Nephron (organoid): ENCODE data around the gene MRPL10.
A peak's percentile ranks its signal among the peaks of the same experiment; 100 is the strongest.

ENCODE experiments used
- H3K27ac Mint-ChIP-seq, 3 experiments: 2 replicates each; pipeline ENCODE4 v1.8.0; 2020; ENCODE audit warnings: mixed read lengths in 3 of 3, mild to moderate bottlenecking in 2 of 3, moderate library complexity in 1 of 3
- H3K27me3 Mint-ChIP-seq: 2 replicates; pipeline ENCODE4 v1.8.0; 2021; ENCODE audit warnings: low read depth, mild to moderate bottlenecking, moderate library complexity, mixed read lengths
- H3K36me3 Mint-ChIP-seq: 2 replicates; pipeline ENCODE4 v1.8.0; 2020; ENCODE audit warnings: low read depth, mixed read lengths
- H3K4me1 Mint-ChIP-seq: 2 replicates; pipeline ENCODE4 v1.8.0; 2020; ENCODE audit warnings: mixed read lengths
- H3K4me3 Mint-ChIP-seq, 3 experiments: 2 replicates each; pipeline ENCODE4 v1.8.0; 2020; ENCODE audit warnings: mild to moderate bottlenecking in 3 of 3, mixed read lengths in 3 of 3, moderate library complexity in 2 of 3
- H3K9me3 Mint-ChIP-seq: 2 replicates; pipeline ENCODE4 v1.8.0; 2020; ENCODE audit warnings: mixed read lengths
- TF ChIP-seq, protein P1 (sequence below), 3 experiments: fragments of 200-600 bp; sonication (generic); IDR thresholded peaks; one replicate each; pipeline ENCODE4 v1.5.0; 2021; ENCODE audit warnings: antibody characterized with exemption in 3 of 3; ENCODE audit not compliant: unreplicated experiment in 3 of 3

The MRPL10 gene

DNA sequence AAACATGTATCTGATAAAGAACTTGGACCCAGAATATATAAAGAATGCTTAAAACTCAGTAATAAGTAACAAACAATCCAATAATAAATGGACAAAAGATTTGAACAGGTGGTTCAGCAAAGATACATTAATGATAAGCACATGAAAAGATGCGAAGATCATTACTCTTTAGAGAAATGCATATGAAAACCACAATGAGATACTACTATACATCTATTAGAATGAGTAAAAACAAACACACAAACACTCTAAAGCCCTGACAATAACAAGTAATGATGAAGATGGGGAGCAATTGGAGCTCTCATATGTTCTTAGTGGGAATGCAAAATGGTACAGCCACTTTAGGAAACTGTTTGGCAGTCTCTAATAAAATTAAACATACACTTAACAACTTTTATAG, 38.9 kb downstream of the MRPL10 start:
- H3K27me3 Mint-ChIP-seq = peaks cover 87% of the 10 kb centered on the region
- H3K4me1 Mint-ChIP-seq = no peaks in the 10 kb centered on the region
- no peak overlapping the region for H3K4me3 Mint-ChIP-seq
- no peak overlapping the region for H3K27ac Mint-ChIP-seq
- TF ChIP-seq, protein P1, sequence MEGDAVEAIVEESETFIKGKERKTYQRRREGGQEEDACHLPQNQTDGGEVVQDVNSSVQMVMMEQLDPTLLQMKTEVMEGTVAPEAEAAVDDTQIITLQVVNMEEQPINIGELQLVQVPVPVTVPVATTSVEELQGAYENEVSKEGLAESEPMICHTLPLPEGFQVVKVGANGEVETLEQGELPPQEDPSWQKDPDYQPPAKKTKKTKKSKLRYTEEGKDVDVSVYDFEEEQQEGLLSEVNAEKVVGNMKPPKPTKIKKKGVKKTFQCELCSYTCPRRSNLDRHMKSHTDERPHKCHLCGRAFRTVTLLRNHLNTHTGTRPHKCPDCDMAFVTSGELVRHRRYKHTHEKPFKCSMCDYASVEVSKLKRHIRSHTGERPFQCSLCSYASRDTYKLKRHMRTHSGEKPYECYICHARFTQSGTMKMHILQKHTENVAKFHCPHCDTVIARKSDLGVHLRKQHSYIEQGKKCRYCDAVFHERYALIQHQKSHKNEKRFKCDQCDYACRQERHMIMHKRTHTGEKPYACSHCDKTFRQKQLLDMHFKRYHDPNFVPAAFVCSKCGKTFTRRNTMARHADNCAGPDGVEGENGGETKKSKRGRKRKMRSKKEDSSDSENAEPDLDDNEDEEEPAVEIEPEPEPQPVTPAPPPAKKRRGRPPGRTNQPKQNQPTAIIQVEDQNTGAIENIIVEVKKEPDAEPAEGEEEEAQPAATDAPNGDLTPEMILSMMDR (IDR thresholded peaks at IDR 0.05; ENCODE audit: unreplicated experiment in 3 of 3) = no peak
- H3K9me3 Mint-ChIP-seq = no peaks in the 10 kb centered on the region
- no peaks in the 10 kb centered on the region for H3K36me3 Mint-ChIP-seq

DNA sequence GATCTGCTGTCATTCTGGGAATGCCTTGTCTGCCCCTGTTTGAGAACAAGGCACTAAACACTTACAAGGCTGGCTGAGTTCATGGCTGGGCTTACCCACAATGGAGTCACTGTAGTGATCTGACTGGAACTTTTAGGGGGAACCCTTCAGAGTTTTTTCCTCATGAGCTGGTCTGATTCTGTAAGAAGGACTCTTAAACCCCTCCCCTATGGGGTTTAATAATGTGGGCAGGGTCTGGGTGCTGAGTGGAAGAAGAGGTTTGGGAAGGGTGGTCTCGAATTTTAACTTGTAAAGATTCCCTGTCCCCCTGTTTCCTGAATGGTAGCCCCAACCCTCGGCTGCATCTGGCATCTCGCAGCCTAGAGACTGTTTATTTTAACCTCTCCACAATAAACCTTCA, 40.3 kb downstream of the MRPL10 start:
- Mint-ChIP-seq H3K9me3 (no peaks in the 10 kb centered on the region), H3K4me1 (no peaks in the 10 kb centered on the region), H3K4me3 (no peak overlapping the region), H3K27ac (no peak overlapping the region), H3K27me3 (peaks cover 99% of the 10 kb centered on the region), H3K36me3 (no peaks in the 10 kb centered on the region)
- TF ChIP-seq, protein P1 (IDR thresholded peaks at IDR 0.05; ENCODE audit: unreplicated experiment in 3 of 3) = no peak

DNA sequence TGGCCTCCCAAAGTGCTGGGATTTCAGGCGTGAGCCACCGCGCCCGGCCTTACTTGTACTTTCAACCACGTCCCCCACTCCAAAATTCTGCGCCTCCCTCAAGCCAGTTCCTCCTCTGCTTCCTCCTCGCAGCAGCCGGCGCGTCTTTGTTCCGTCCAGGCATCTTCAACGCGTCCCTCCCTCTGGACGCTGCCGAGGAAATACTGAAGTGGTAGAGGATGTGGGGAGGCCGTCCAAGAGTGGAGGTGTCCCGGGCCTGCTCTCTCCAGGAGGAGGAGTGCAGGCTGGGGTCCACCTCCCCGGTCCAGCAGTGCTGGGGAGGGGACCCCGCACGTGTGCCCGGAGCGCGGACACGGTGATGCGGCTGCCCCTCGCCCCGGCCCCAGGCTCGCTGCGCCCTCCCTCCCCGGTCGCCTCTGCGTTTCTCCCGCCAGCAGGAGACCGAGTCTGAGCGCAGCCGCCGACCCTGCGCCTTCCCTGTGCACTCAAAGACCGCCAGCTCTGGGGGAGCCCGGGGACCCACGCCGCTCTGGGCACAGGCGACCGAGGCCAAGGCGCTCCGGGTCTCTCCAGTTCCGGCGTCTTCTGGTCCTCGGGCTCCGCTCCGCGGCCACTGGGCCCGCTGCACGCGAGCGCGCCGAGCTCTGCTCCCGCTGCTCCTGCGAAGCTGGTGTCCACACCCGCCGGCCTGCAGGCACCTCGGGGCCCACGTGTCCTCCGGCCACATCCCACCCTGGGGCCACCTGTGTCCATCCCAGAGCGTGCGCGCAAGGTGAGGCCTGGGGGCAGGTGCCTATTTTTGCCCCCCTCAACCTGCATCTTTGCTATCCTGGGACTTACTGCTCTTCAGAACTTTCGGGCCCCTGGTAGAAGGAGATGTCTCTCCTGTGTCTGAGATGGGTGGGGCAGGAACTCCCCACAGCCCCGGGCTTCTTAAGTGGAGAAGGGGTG, 41.5 kb downstream of the MRPL10 start:
- Mint-ChIP-seq H3K27ac (no peak overlapping the region), H3K27me3 (peaks cover 95% of the 10 kb centered on the region), H3K4me3 (peak overlapping the region; percentile 8 to 72 (median 56)), H3K9me3 (peaks cover 2% of the 10 kb centered on the region), H3K4me1 (no peaks in the 10 kb centered on the region), H3K36me3 (no peaks in the 10 kb centered on the region)
- TF ChIP-seq, protein P1 (IDR thresholded peaks at IDR 0.05; ENCODE audit: unreplicated experiment in 3 of 3) = peak; percentile 48 to 52 (median 50)

DNA sequence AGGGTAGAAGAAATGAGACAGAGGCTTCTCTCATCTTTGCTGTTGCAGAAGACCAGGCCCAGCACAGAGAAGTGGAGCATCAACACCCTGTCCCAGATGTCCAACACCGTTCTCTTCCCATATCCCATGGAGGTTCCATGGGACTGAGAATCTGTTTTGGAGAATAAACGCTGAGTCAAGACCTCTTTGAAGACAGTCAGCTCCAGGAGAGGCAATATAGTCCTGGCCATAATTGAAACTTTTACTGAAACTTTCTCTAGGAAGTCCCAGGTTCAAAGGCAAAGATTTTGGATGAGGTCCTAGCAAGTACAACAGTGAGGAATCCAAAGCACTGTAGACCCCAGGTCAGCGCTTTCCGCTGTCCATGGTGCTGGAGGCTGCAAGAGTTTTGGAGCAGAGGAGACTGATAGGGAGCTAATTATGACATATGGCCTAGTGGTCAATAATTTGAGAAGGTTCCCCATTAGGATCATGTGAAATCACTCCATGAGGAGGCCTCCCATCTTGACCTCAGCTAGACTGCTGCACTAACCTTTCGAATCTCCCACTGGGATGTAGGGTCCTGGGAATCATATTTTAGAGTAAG, 45.7 kb downstream of the MRPL10 start:
- TF ChIP-seq, protein P1 (IDR thresholded peaks at IDR 0.05; ENCODE audit: unreplicated experiment in 3 of 3) = no peak
- Mint-ChIP-seq H3K4me1 (no peaks in the 10 kb centered on the region), H3K9me3 (peaks cover 2% of the 10 kb centered on the region), H3K27ac (no peak overlapping the region), H3K36me3 (no peaks in the 10 kb centered on the region), H3K27me3 (peaks cover 74% of the 10 kb centered on the region), H3K4me3 (peak overlapping the region in 1 of 3 experiments; percentile 41)

DNA sequence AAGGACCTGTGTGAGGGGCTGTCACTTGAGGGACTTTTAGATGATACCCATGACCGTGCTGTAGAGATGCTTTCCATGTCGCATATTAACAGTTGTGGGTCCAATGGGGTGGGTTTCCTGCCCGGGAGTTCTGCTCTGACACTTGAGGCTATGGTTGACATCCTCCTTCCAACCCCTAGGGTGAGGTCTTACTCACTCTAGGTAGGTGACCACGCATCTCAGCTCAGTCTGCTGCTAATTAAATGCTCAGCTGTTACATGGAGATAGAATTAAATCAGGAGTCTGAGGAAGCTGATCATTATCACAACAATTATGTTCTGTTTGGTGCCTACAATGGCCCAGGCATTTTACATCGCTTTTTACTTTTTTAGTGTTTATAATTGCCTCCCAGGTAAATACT, 49.9 kb downstream of the MRPL10 start:
- Mint-ChIP-seq H3K36me3 (no peaks in the 10 kb centered on the region), H3K4me1 (no peaks in the 10 kb centered on the region), H3K9me3 (peaks cover 2% of the 10 kb centered on the region), H3K27me3 (peaks cover 41% of the 10 kb centered on the region), H3K4me3 (no peak overlapping the region), H3K27ac (no peak overlapping the region)
- TF ChIP-seq, protein P1 (IDR thresholded peaks at IDR 0.05; ENCODE audit: unreplicated experiment in 3 of 3) = no peak
